H9 (cell line): Measurements from ENCODE around the gene USP3. TPM values are rescaled to one million over a fixed set of nuclear protein-coding genes. Genes with fewer than 3 reads are reported as not detected.

Source experiments
- DNase-seq: peaks from one replicate; pipeline ENCODE4 v3.0.0-alpha.2; 2017
- H2AFZ ChIP-seq: one replicate; pipeline ENCODE4 v1.6.1; 2013; ENCODE audit warnings: mild to moderate bottlenecking, low read length, control low read depth, moderate library complexity
- H2AK5ac ChIP-seq: 2 replicates; pipeline ENCODE4 v1.6.1; 2013; ENCODE audit warnings: low read length, control low read depth, mixed read lengths; ENCODE audit not compliant: insufficient read length
- H2BK120ac ChIP-seq: one replicate; pipeline ENCODE4 v1.6.1; 2013; ENCODE audit warnings: low read depth, mild to moderate bottlenecking, low read length, control low read depth, inconsistent platforms; ENCODE audit not compliant: poor library complexity, severe bottlenecking
- H2BK12ac ChIP-seq: 2 replicates; pipeline ENCODE4 v1.6.1; 2013; ENCODE audit warnings: low read length, control low read depth, mixed read lengths, low read depth; ENCODE audit not compliant: insufficient read length
- H2BK15ac ChIP-seq: 2 replicates; pipeline ENCODE4 v1.6.1; 2013; ENCODE audit warnings: low read depth, low read length, control low read depth
- H2BK20ac ChIP-seq: one replicate; pipeline ENCODE4 v1.6.1; 2013; ENCODE audit warnings: low read depth, mild to moderate bottlenecking, low read length, control low read depth, inconsistent platforms; ENCODE audit not compliant: poor library complexity, severe bottlenecking
- H2BK5ac ChIP-seq: 2 replicates; pipeline ENCODE4 v1.6.1; 2013; ENCODE audit warnings: low read length, control low read depth, mixed read lengths; ENCODE audit not compliant: insufficient read length
- H3K14ac ChIP-seq: 2 replicates; pipeline ENCODE4 v1.6.1; 2013; ENCODE audit warnings: low read length, control low read depth; ENCODE audit not compliant: insufficient read depth
- H3K18ac ChIP-seq: 2 replicates; pipeline ENCODE4 v1.6.1; 2013; ENCODE audit warnings: low read depth, mild to moderate bottlenecking, mixed read lengths, low read length, control low read depth; ENCODE audit not compliant: insufficient read length
- H3K23ac ChIP-seq: 2 replicates; pipeline ENCODE4 v1.6.1; 2013; ENCODE audit warnings: low read length, control low read depth, mixed read lengths, low read depth; ENCODE audit not compliant: insufficient read length
- H3K23me2 ChIP-seq: 2 replicates; pipeline ENCODE4 v1.6.1; 2013; ENCODE audit warnings: low read depth, mild to moderate bottlenecking, mixed read lengths, low read length, control low read depth; ENCODE audit not compliant: insufficient read length, poor library complexity, severe bottlenecking
- H3K27ac ChIP-seq: 2 replicates; pipeline ENCODE4 v1.5.1; 2013; ENCODE audit warnings: low read length, control low read depth, mixed read lengths, low read depth; ENCODE audit not compliant: insufficient read length
- H3K27me3 ChIP-seq: 2 replicates; pipeline ENCODE4 v1.6.1; 2013; ENCODE audit warnings: low read length, control low read depth, inconsistent platforms; ENCODE audit not compliant: insufficient read depth
- H3K4ac ChIP-seq: 2 replicates; pipeline ENCODE4 v1.6.1; 2013; ENCODE audit warnings: low read depth, mild to moderate bottlenecking, control low read depth, inconsistent platforms, low read length, moderate library complexity
- H3K4me1 ChIP-seq: 2 replicates; pipeline ENCODE4 v1.6.1; 2013; ENCODE audit warnings: low read length, control low read depth, inconsistent platforms; ENCODE audit not compliant: insufficient read depth
- H3K4me2 ChIP-seq: 2 replicates; pipeline ENCODE4 v1.6.1; 2013; ENCODE audit warnings: low read length, control low read depth, mixed read lengths; ENCODE audit not compliant: insufficient read length, insufficient read depth
- H3K56ac ChIP-seq: 2 replicates; pipeline ENCODE4 v1.6.1; 2013; ENCODE audit warnings: low read depth, mild to moderate bottlenecking, mixed read lengths, low read length, control low read depth; ENCODE audit not compliant: insufficient read length
- H3K79me1 ChIP-seq: 2 replicates; pipeline ENCODE4 v1.6.1; 2013; ENCODE audit warnings: low read depth, mild to moderate bottlenecking, moderate library complexity, low read length, control low read depth, inconsistent platforms; ENCODE audit not compliant: insufficient read depth, poor library complexity, severe bottlenecking
- H3K79me2 ChIP-seq: 2 replicates; pipeline ENCODE4 v1.6.1; 2013; ENCODE audit warnings: low read length, control low read depth, inconsistent platforms; ENCODE audit not compliant: insufficient read depth
- H3K9ac ChIP-seq: 2 replicates; pipeline ENCODE4 v1.6.1; 2013; ENCODE audit warnings: low read length, control low read depth, mixed read lengths; ENCODE audit not compliant: insufficient read length; ENCODE audit errors: extremely low read depth
- H3K9me3 ChIP-seq: one replicate; pipeline ENCODE4 v1.6.1; 2013; ENCODE audit warnings: low read depth, low read length, inconsistent platforms; ENCODE audit not compliant: control insufficient read depth
- H3T11ph ChIP-seq: one replicate; pipeline ENCODE4 v1.6.1; 2013; ENCODE audit warnings: mild to moderate bottlenecking, low read length, control low read depth, inconsistent platforms
- H4K20me1 ChIP-seq: one replicate; pipeline ENCODE4 v1.6.1; 2013; ENCODE audit not compliant: control insufficient read depth, insufficient read length, insufficient read depth
- H4K5ac ChIP-seq: 2 replicates; pipeline ENCODE4 v1.6.1; 2013; ENCODE audit warnings: low read depth, mild to moderate bottlenecking, mixed read lengths, low read length, control low read depth; ENCODE audit not compliant: insufficient read length
- H4K8ac ChIP-seq: replicated peaks from 2 replicates; pipeline ENCODE4 v1.6.1; 2013; ENCODE audit warnings: low read length, control low read depth, mixed read lengths, low read depth; ENCODE audit not compliant: insufficient read length
- H4K91ac ChIP-seq: 2 replicates; pipeline ENCODE4 v1.6.1; 2013; ENCODE audit warnings: low read depth, mild to moderate bottlenecking, moderate library complexity, mixed read lengths, low read length, control low read depth; ENCODE audit not compliant: insufficient read length
- H3K27ac Mint-ChIP-seq, 3 experiments: 2 replicates in 2 of 3; 3 replicates in 1 of 3; pipeline ENCODE4 v1.8.0; 2020 to 2021; ENCODE audit warnings: mixed read lengths in 3 of 3, mild to moderate bottlenecking in 1 of 3, moderate library complexity in 1 of 3
- H3K27me3 Mint-ChIP-seq: 2 replicates; pipeline ENCODE4 v1.8.0; 2021; ENCODE audit warnings: low read depth, mild to moderate bottlenecking, moderate library complexity, mixed read lengths
- H3K36me3 Mint-ChIP-seq, 3 experiments: 2 replicates in 2 of 3; 3 replicates in 1 of 3; pipeline ENCODE4 v1.8.0; 2020 to 2021; ENCODE audit warnings: low read depth in 3 of 3, mixed read lengths in 3 of 3; ENCODE audit not compliant: insufficient read depth in 1 of 3
- H3K4me1 Mint-ChIP-seq, 2 experiments: 2 replicates each; pipeline ENCODE4 v1.8.0; 2020; ENCODE audit warnings: mixed read lengths in 2 of 2
- H3K4me3 Mint-ChIP-seq, 2 experiments: 2 replicates in 1 of 2; 3 replicates in 1 of 2; pipeline ENCODE4 v1.8.0; 2020 to 2021; ENCODE audit warnings: mild to moderate bottlenecking in 2 of 2, mixed read lengths in 2 of 2, moderate library complexity in 1 of 2
- H3K9me3 Mint-ChIP-seq, 2 experiments: 2 replicates in 1 of 2; 3 replicates in 1 of 2; pipeline ENCODE4 v1.8.0; 2020; ENCODE audit warnings: mild to moderate bottlenecking in 2 of 2, mixed read lengths in 2 of 2, moderate library complexity in 1 of 2
- CTCF ChIP-seq: fragments of 200-600 bp; sonication (generic); conservative IDR thresholded peaks from 3 replicates; pipeline ENCODE4 v1.8.0; 2021; ENCODE audit warnings: antibody characterized with exemption, mild to moderate bottlenecking
- WGBS: extraction: QIAGEN DNeasy Blood & Tissue Kit; methylation state at CpG from one replicate; pipeline ENCODE4 v1.1.7; 2013; ENCODE audit warnings: missing lambda C conversion rate, low lambda C conversion rate, mixed read lengths; ENCODE audit not compliant: insufficient read length; ENCODE audit errors: extremely low coverage; 5-methylcytosine and 5-hydroxymethylcytosine counted together
- total RNA-seq: library from RNA; stranded (reverse); gene quantifications from 2 replicates; pipeline ENCODE4 v1.2.1, GENCODE V29; 2021

USP3 gene
- total RNA-seq, 1 experiment from 2014 or later, result 14.2 TPM

DNA sequence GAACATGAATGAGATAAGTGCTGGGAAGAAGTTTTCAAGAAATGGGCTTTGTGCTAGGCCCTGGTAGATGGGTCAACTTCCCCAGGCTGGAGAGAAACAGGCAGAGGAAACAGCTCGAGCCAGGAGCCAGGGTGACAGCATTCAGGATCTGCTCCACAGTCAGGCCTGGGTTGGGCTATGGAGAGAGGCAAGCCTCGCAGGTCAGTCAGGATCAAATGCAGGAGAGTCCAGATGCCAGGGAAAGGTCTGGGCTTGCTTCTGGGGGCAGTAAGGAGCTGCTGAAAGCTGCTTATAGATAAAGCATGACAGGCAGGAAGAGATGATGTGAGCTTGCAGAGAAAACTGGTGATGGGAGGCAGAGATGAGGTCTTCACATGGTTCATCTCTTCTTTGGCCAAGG lies 11.0 kb upstream of the USP3 start:
- Histone ChIP-seq H3K27me3 (no peaks in the 10 kb centered on the region; the same call in 1 of the 2 replicates), H3T11ph (no peak overlapping the region), H3K23ac (no peak overlapping the region), H3K27ac (no peak overlapping the region), H3K79me2 (no peaks in the 10 kb centered on the region), H4K91ac (no peak overlapping the region), H3K18ac (no peak overlapping the region), H2BK5ac (no peak overlapping the region), H4K20me1 (no peaks in the 10 kb centered on the region), H4K5ac (no peak overlapping the region), H3K9me3 (no peaks in the 10 kb centered on the region), H2BK15ac (no peak overlapping the region), H3K14ac (no peak overlapping the region), H3K9ac (no peak overlapping the region), H2AK5ac (no peak overlapping the region), H3K4ac (no peak overlapping the region), H2BK20ac (no peak overlapping the region), H3K23me2 (no peaks in the 10 kb centered on the region), H2BK120ac (no peak overlapping the region), H3K4me2 (no peak overlapping the region), H3K79me1 (no peaks in the 10 kb centered on the region), H2BK12ac (no peak overlapping the region), H2AFZ (no peak overlapping the region), H3K56ac (no peak overlapping the region), H4K8ac (no peak overlapping the region), H3K4me1 (no peaks in the 10 kb centered on the region; the same call in 1 of the 2 replicates)
- peak overlapping the region in 1 of 2 experiments; percentile 4; a peak in 2 of 5 replicates for H3K4me3 Mint-ChIP-seq
- H3K27me3 Mint-ChIP-seq, result peaks cover 60% of the 10 kb centered on the region
- H3K9me3 Mint-ChIP-seq, result no peaks in the 10 kb centered on the region; a peak in 1 of 5 replicates
- peaks cover 40 to 43% of the 10 kb centered on the region in 2 experiments for H3K4me1 Mint-ChIP-seq
- no peak for TF ChIP-seq CTCF
- no peaks in the 10 kb centered on the region; a peak in 1 of 7 replicates for H3K36me3 Mint-ChIP-seq
- no peak overlapping the region for H3K27ac Mint-ChIP-seq
- no CpG with 5 or more reads among the region's 2 CpGs for WGBS
- DNase-seq, result no peak
